Activated CD4-positive, CD25-positive, alpha-beta regulatory T cell treated with anti-CD3 and anti-CD28 coated beads, Interleukin-2, amount 50 U/mL, for 24 hours (primary cell): ENCODE measurements around the gene TM6SF1.
"Not testable (repeated sequence)": the region's sequence is repeated elsewhere in the genome, so short reads cannot be mapped to it uniquely, and the experiment has no call there.

ENCODE experiments used
- ATAC-seq, 2 donors: fragments of 150-1000 bp; cut with Tn5 transposase; one replicate each; pipeline ENCODE4 v1.10.0; 2021; ENCODE audit warnings: mild to moderate bottlenecking in 1 of 2, moderate library complexity in 1 of 2

The TM6SF1 gene

GRCh38 chr15:83106994-83107840 lies at the start of gene TM6SF1:
Gene TM6SF1 (plus strand): TSS chr15:83107645. CDS start chr15:83107681, 36 bp downstream.
- ATAC-seq = peak; percentile 21 to 32

- no peak for ATAC-seq
Measured at GRCh38 chr15:83057696-83058376, 49.6 kb upstream of the TM6SF1 start.

GRCh38 chr15:83061680-83062079 lies 45.8 kb upstream of the TM6SF1 start:
- no peak for ATAC-seq

- no peak for ATAC-seq
Measured at GRCh38 chr15:83062768-83063180, 44.7 kb upstream of the TM6SF1 start.

- no peak for ATAC-seq
Measured at GRCh38 chr15:83063551-83063950, 43.9 kb upstream of the TM6SF1 start.

GRCh38 chr15:83064859-83065258 lies 42.6 kb upstream of the TM6SF1 start:
- ATAC-seq = no peak

- ATAC-seq = no peak
Measured at GRCh38 chr15:83065431-83065830, 42.0 kb upstream of the TM6SF1 start.

- ATAC-seq = no peak
Measured at GRCh38 chr15:83066034-83066733, 41.3 kb upstream of the TM6SF1 start.

- ATAC-seq = peak; percentile 94 to 95
Measured at GRCh38 chr15:83066734-83067637, 40.5 kb upstream of the TM6SF1 start, which contains the start of gene BTBD1. Gene BTBD1 (minus strand): TSS chr15:83067252. CDS start chr15:83067151, 101 bp downstream.

- no peak for ATAC-seq
Measured at GRCh38 chr15:83067638-83067962, 39.8 kb upstream of the TM6SF1 start.

- ATAC-seq = no peak
Measured at GRCh38 chr15:83068054-83068453, 39.4 kb upstream of the TM6SF1 start.

GRCh38 chr15:83069211-83069642 lies 38.2 kb upstream of the TM6SF1 start:
- peak in 1 of 2 donors; percentile 4 for ATAC-seq

- no peak for ATAC-seq
Measured at GRCh38 chr15:83077491-83078230, 29.8 kb upstream of the TM6SF1 start.

- no peak for ATAC-seq
Measured at GRCh38 chr15:83078712-83079111, 28.7 kb upstream of the TM6SF1 start.

GRCh38 chr15:83081256-83082014 lies 26.0 kb upstream of the TM6SF1 start:
- peak in 1 of 2 donors; percentile 62 for ATAC-seq

- ATAC-seq = no peak
Measured at GRCh38 chr15:83082730-83083386, 24.6 kb upstream of the TM6SF1 start.

GRCh38 chr15:83085461-83085860 lies 22.0 kb upstream of the TM6SF1 start:
- ATAC-seq = not testable (repeated sequence)

GRCh38 chr15:83085864-83086552 lies 21.4 kb upstream of the TM6SF1 start:
- ATAC-seq = not testable (repeated sequence)

GRCh38 chr15:83087576-83087975 lies 19.9 kb upstream of the TM6SF1 start:
- ATAC-seq = no peak
